OCI-LY7 (cell line): ENCODE results near the gene C16orf95.

Source experiments
- CTCF ChIP-seq: fragments of 200-600 bp; sonication (generic); conservative IDR thresholded peaks from 2 replicates; pipeline ENCODE4 v1.5.1; 2014; ENCODE audit warnings: mild to moderate bottlenecking, antibody characterized with exemption, low read length, moderate library complexity, mixed read lengths
- EZH2phosphoT487 ChIP-seq: fragments of 200-600 bp; sonication (generic); IDR thresholded peaks from 2 replicates; pipeline ENCODE4 v1.6.1; 2018; ENCODE audit warnings: low read depth, borderline replicate concordance, mild to moderate bottlenecking, mixed run types, antibody characterized with exemption, low read length, moderate library complexity, mixed read lengths

- no peak for TF ChIP-seq CTCF
- TF ChIP-seq EZH2phosphoT487, result no peak
Measured at GRCh38 chr16:87286839-87287626, 30.2 kb downstream of the C16orf95 start.
